Measurements from ENCODE around the gene RYR2.

The RYR2 gene

GRCh38 chr1:237138551-237138950, 96.6 kb downstream of the RYR2 start (continued):
- no peak for TF ChIP-seq ZNF8 (CRISPR knock-in tag; IDR thresholded peaks at IDR 0.05)

- no peak for TF ChIP-seq BACH2 (CRISPR knock-in tag; IDR thresholded peaks at IDR 0.05; ENCODE audit: borderline replicate concordance)
- no peak for TF ChIP-seq TCF4 (CRISPR knock-in tag; IDR thresholded peaks at IDR 0.05; ENCODE audit: borderline replicate concordance)
- no peak for TF ChIP-seq ISL1 (CRISPR knock-in tag; IDR thresholded peaks at IDR 0.05)
- TF ChIP-seq TOX (CRISPR knock-in tag; IDR thresholded peaks at IDR 0.05; ENCODE audit: borderline replicate concordance), result no peak
- ATAC-seq, result no peak
These were observed 97.7 kb downstream of the RYR2 start for GRCh38 chr1:237139732-237140131.

- no peak for TF ChIP-seq BACH2 (CRISPR knock-in tag; IDR thresholded peaks at IDR 0.05; ENCODE audit: borderline replicate concordance)
- no peak for TF ChIP-seq CREB5 (CRISPR knock-in tag; IDR thresholded peaks at IDR 0.05; ENCODE audit: low read depth)
- ATAC-seq, result no peak
These were observed 99.0 kb downstream of the RYR2 start for GRCh38 chr1:237140986-237141385.

GRCh38 chr1:237141502-237141901, 99.5 kb downstream of the RYR2 start:
- TF ChIP-seq ESRRG (CRISPR knock-in tag; IDR thresholded peaks at IDR 0.05), result no peak
- TF ChIP-seq SNAI2 (CRISPR knock-in tag; IDR thresholded peaks at IDR 0.05), result no peak
- no peak for TF ChIP-seq CREB5 (CRISPR knock-in tag; IDR thresholded peaks at IDR 0.05; ENCODE audit: low read depth)
- TF ChIP-seq GLIS3 (CRISPR knock-in tag; IDR thresholded peaks at IDR 0.05), result no peak
- no peak for ATAC-seq

GRCh38 chr1:237145379-237146135, 103.6 kb downstream of the RYR2 start:
- no peak for TF ChIP-seq GLIS3 (CRISPR knock-in tag; IDR thresholded peaks at IDR 0.05)
- TF ChIP-seq ZFP3 (CRISPR knock-in tag; IDR thresholded peaks at IDR 0.05), result no peak
- TF ChIP-seq ZNF70 (CRISPR knock-in tag; IDR thresholded peaks at IDR 0.05), result no peak
- TF ChIP-seq RARB (CRISPR knock-in tag; IDR thresholded peaks at IDR 0.05), result no peak
- TF ChIP-seq OSR1 (CRISPR knock-in tag; IDR thresholded peaks at IDR 0.05), result no peak
- TF ChIP-seq CSDC2 (CRISPR knock-in tag; IDR thresholded peaks at IDR 0.05), result no peak
- no peak for TF ChIP-seq PATZ1 (CRISPR knock-in tag; IDR thresholded peaks at IDR 0.05; ENCODE audit: borderline replicate concordance)
- TF ChIP-seq ISL1 (CRISPR knock-in tag; IDR thresholded peaks at IDR 0.05), result no peak
- no peak for TF ChIP-seq CSRNP3 (CRISPR knock-in tag; IDR thresholded peaks at IDR 0.05)
- no peak for TF ChIP-seq ARNTL (CRISPR knock-in tag; IDR thresholded peaks at IDR 0.05; ENCODE audit: borderline replicate concordance, low read depth)
- no peak for TF ChIP-seq BACH2 (CRISPR knock-in tag; IDR thresholded peaks at IDR 0.05; ENCODE audit: borderline replicate concordance)
- TF ChIP-seq TSHZ2 (CRISPR knock-in tag; IDR thresholded peaks at IDR 0.05), result no peak
- no peak for TF ChIP-seq PPARA (CRISPR knock-in tag; IDR thresholded peaks at IDR 0.05; ENCODE audit: borderline replicate concordance)
- no peak for TF ChIP-seq SNAI2 (CRISPR knock-in tag; IDR thresholded peaks at IDR 0.05)
- no peak for TF ChIP-seq ZC3H10 (CRISPR knock-in tag; IDR thresholded peaks at IDR 0.05)
- ATAC-seq, result no peak
